Activated naive CD4-positive, alpha-beta T cell (primary cell): ENCODE data around the gene GPSM3.
"Not testable (repeated sequence)": the region's sequence is repeated elsewhere in the genome, so short reads cannot be mapped to it uniquely, and the experiment has no call there.

Source experiments
- DNase-seq, 4 experiments: peaks; one replicate each; lab custom pipeline; 2025; lab: John Stamatoyannopoulos, UW

GPSM3 gene

GRCh38 chr6:32192608-32193039, at the start of gene GPSM3:
Gene GPSM3, minus strand, starts transcription at chr6:32192643. Its CDS starts 130 bp downstream, at chr6:32192513.
- peak in 2 of 4 experiments; percentile 46 to 55 for DNase-seq

- DNase-seq, result no peak
These were observed 48.2 kb upstream of the GPSM3 start for GRCh38 chr6:32240686-32241085.

- DNase-seq, result no peak
These were observed 47.0 kb upstream of the GPSM3 start for GRCh38 chr6:32239462-32239861.

GRCh38 chr6:32234934-32235333, 42.5 kb upstream of the GPSM3 start:
- no peak for DNase-seq

GRCh38 chr6:32226434-32226833, 34.0 kb upstream of the GPSM3 start:
- DNase-seq, result no peak

GRCh38 chr6:32224696-32225095, 32.3 kb upstream of the GPSM3 start:
- no peak for DNase-seq

- DNase-seq, result no peak
These were observed 31.1 kb upstream of the GPSM3 start, which contains the start of gene NOTCH4 for GRCh38 chr6:32223258-32224235. Gene NOTCH4, minus strand, starts transcription at chr6:32224067. Its CDS starts 139 bp downstream, at chr6:32223928.

- DNase-seq, result no peak
These were observed 30.1 kb upstream of the GPSM3 start for GRCh38 chr6:32222333-32223230.

GRCh38 chr6:32220021-32220420, 27.6 kb upstream of the GPSM3 start:
- no peak for DNase-seq

- DNase-seq, result no peak
These were observed 25.7 kb upstream of the GPSM3 start for GRCh38 chr6:32218167-32218566.

GRCh38 chr6:32216998-32217397, 24.6 kb upstream of the GPSM3 start:
- DNase-seq, result no peak

- no peak for DNase-seq
These were observed 23.8 kb upstream of the GPSM3 start for GRCh38 chr6:32216285-32216684.

GRCh38 chr6:32215617-32216016, 23.2 kb upstream of the GPSM3 start:
- DNase-seq, result no peak

GRCh38 chr6:32214126-32214525, 21.7 kb upstream of the GPSM3 start:
- DNase-seq, result no peak

GRCh38 chr6:32213649-32214048, 21.2 kb upstream of the GPSM3 start:
- no peak for DNase-seq

GRCh38 chr6:32212076-32212760, 19.8 kb upstream of the GPSM3 start:
- DNase-seq, result no peak

- not testable (repeated sequence) for DNase-seq
These were observed 19.0 kb upstream of the GPSM3 start for GRCh38 chr6:32211432-32211831.

- DNase-seq, result no peak
These were observed 17.8 kb upstream of the GPSM3 start for GRCh38 chr6:32210191-32210601.

GRCh38 chr6:32208996-32209395, 16.6 kb upstream of the GPSM3 start:
- no peak for DNase-seq

- no peak for DNase-seq
These were observed 11.8 kb upstream of the GPSM3 start for GRCh38 chr6:32204268-32204715.

GRCh38 chr6:32203426-32204267, 11.2 kb upstream of the GPSM3 start:
- DNase-seq, result no peak
